WTC11 (cell line): ENCODE data around the gene HELZ. TPM values are rescaled to one million over a fixed set of nuclear protein-coding genes. Genes with fewer than 3 reads are reported as not detected.

ENCODE experiments used
- ATAC-seq: fragments of 200-7000 bp; cut with Tn5 transposase; 2 replicates; pipeline ENCODE4 v1.10.0; 2021; ENCODE audit warnings: mild to moderate bottlenecking, moderate library complexity
- CTCF ChIA-PET: fragments of 300-600 bp; sonication (Branson Sonifier 250); formaldehyde crosslinking; loops from one replicate; lab custom pipeline; 2021; ENCODE audit warnings: antibody characterized with exemption; lab: Charles Lee
- POLR2A ChIA-PET: fragments of 350-600 bp; sonication (Branson Sonifier 250); formaldehyde crosslinking; loops from one replicate; lab custom pipeline; 2021; ENCODE audit warnings: antibody characterized with exemption; lab: Charles Lee
- DNase-seq: peaks from one replicate; pipeline ENCODE4 v3.0.0; 2021; ENCODE audit warnings: low spot score
- H3K27ac Mint-ChIP-seq: 2 replicates; pipeline ENCODE4 v1.8.0; 2021; ENCODE audit warnings: mixed read lengths
- H3K27me3 Mint-ChIP-seq: 2 replicates; pipeline ENCODE4 v1.8.0; 2021; ENCODE audit warnings: low read depth, mild to moderate bottlenecking, moderate library complexity, mixed read lengths
- H3K36me3 Mint-ChIP-seq: 2 replicates; pipeline ENCODE4 v1.8.0; 2021; ENCODE audit warnings: mixed read lengths
- H3K4me1 Mint-ChIP-seq: 2 replicates; pipeline ENCODE4 v1.8.0; 2022; ENCODE audit warnings: mixed read lengths
- H3K4me3 Mint-ChIP-seq: 2 replicates; pipeline ENCODE4 v1.8.0; 2021; ENCODE audit warnings: mild to moderate bottlenecking, moderate library complexity, mixed read lengths
- H3K9me3 Mint-ChIP-seq: 2 replicates; pipeline ENCODE4 v1.8.0; 2021; ENCODE audit warnings: mixed read lengths
- CREB1 ChIP-seq: sonication (generic); formaldehyde crosslinking; IDR thresholded peaks from 2 replicates; pipeline ENCODE4 v1.8.0; 2023; ENCODE audit warnings: mild to moderate bottlenecking, missing genetic modification reagents
- FOXJ3 ChIP-seq: sonication (generic); formaldehyde crosslinking; IDR thresholded peaks from 2 replicates; pipeline ENCODE4 v1.9.0; 2021; ENCODE audit warnings: missing genetic modification reagents, mild to moderate bottlenecking, borderline replicate concordance
- GTF2I ChIP-seq: fragments of 250-450 bp; sonication (Bioruptor Pico); conservative IDR thresholded peaks from 2 replicates; pipeline ENCODE4 v1.4.0; 2021; ENCODE audit warnings: mild to moderate bottlenecking
- NFE2L1 ChIP-seq: sonication (generic); formaldehyde crosslinking; IDR thresholded peaks from 2 replicates; pipeline ENCODE4 v1.8.1; 2023; ENCODE audit warnings: missing genetic modification reagents
- NFYB ChIP-seq: sonication (generic); formaldehyde crosslinking; conservative IDR thresholded peaks from 2 replicates; pipeline ENCODE4 v1.8.0; 2022; ENCODE audit warnings: low read depth, missing genetic modification reagents
- OVOL2 ChIP-seq: fragments of 250-450 bp; sonication (Bioruptor Pico); IDR thresholded peaks from 2 replicates; pipeline ENCODE4 v1.9.0; 2021; ENCODE audit warnings: mild to moderate bottlenecking, borderline replicate concordance
- PRRX2 ChIP-seq: fragments of 250-450 bp; sonication (Bioruptor Pico); IDR thresholded peaks from 2 replicates; pipeline ENCODE4 v1.8.0; 2021; ENCODE audit warnings: mild to moderate bottlenecking
- RELA ChIP-seq: sonication (generic); formaldehyde crosslinking; IDR thresholded peaks from 2 replicates; pipeline ENCODE4 v1.8.1; 2022; ENCODE audit warnings: missing genetic modification reagents, mild to moderate bottlenecking, borderline replicate concordance
- RORB ChIP-seq: fragments of 250-450 bp; sonication (Bioruptor Pico); IDR thresholded peaks from 2 replicates; pipeline ENCODE4 v1.9.0; 2021; ENCODE audit warnings: mild to moderate bottlenecking
- TEAD4 ChIP-seq: sonication (generic); formaldehyde crosslinking; IDR thresholded peaks from 2 replicates; pipeline ENCODE4 v1.8.0; 2022; ENCODE audit warnings: mild to moderate bottlenecking, missing genetic modification reagents
- TP53 ChIP-seq: sonication (generic); formaldehyde crosslinking; IDR thresholded peaks from 2 replicates; pipeline ENCODE4 v1.8.1; 2023; ENCODE audit warnings: mild to moderate bottlenecking, missing genetic modification reagents
- ZBTB21 ChIP-seq: sonication (generic); formaldehyde crosslinking; IDR thresholded peaks from 2 replicates; pipeline ENCODE4 v1.8.1; 2023; ENCODE audit warnings: mild to moderate bottlenecking, missing genetic modification reagents, borderline replicate concordance
- ZNF232 ChIP-seq: sonication (generic); formaldehyde crosslinking; IDR thresholded peaks from 2 replicates; pipeline ENCODE4 v1.8.0; 2022; ENCODE audit warnings: mild to moderate bottlenecking, missing genetic modification reagents
- total RNA-seq: library from RNA; stranded (reverse); gene quantifications from 3 replicates; pipeline ENCODE4 v1.2.3, GENCODE V29; 2021
- TF ChIP-seq, protein P1 (sequence below): sonication (generic); formaldehyde crosslinking; IDR thresholded peaks from 2 replicates; pipeline ENCODE4 v1.8.1; 2022; ENCODE audit warnings: mild to moderate bottlenecking, missing genetic modification reagents, moderate library complexity, borderline replicate concordance
- TF ChIP-seq, protein P2 (sequence below): sonication (generic); formaldehyde crosslinking; IDR thresholded peaks from 2 replicates; pipeline ENCODE4 v1.8.0; 2023; ENCODE audit warnings: missing genetic modification reagents, mild to moderate bottlenecking, borderline replicate concordance
- TF ChIP-seq, protein P3 (sequence below): sonication (generic); formaldehyde crosslinking; conservative IDR thresholded peaks from 2 replicates; pipeline ENCODE4 v1.8.1; 2023; ENCODE audit warnings: mild to moderate bottlenecking, low read depth, missing genetic modification reagents, moderate library complexity
- TF ChIP-seq, protein P4 (sequence below): sonication (generic); formaldehyde crosslinking; IDR thresholded peaks from 2 replicates; pipeline ENCODE4 v1.8.0; 2022; ENCODE audit warnings: mild to moderate bottlenecking, missing genetic modification reagents
- TF ChIP-seq, protein P5 (sequence below): fragments of 250-450 bp; sonication (Bioruptor Pico); conservative IDR thresholded peaks from 2 replicates; pipeline ENCODE4 v1.9.0; 2021; ENCODE audit warnings: mild to moderate bottlenecking
- TF ChIP-seq, protein P6 (sequence below): sonication (generic); formaldehyde crosslinking; IDR thresholded peaks from 2 replicates; pipeline ENCODE4 v1.8.0; 2022; ENCODE audit warnings: mild to moderate bottlenecking, missing genetic modification reagents

HELZ gene
- total RNA-seq, 1 experiment from 2014 or later: 49.1 TPM

DNA sequence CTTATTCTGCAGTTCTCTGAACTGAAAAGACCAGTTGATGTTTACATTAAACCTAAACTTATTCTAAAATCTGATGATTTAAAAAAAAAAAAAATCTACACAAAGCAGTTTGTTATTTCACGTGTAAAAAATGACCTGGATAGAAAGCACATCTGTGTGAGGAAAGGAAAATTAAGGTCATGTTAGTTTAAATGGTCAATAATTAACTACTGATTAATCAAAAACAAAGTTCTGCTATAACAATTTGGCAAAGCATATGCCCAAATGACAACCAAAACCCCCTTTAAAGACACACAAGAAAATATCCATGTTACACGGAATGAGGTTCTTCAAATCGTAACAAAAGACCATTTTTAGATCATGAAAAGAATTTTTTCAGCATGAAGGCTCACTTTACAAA, 170.2 kb downstream of the HELZ start:
- POLR2A ChIA-PET: no interaction called here

DNA sequence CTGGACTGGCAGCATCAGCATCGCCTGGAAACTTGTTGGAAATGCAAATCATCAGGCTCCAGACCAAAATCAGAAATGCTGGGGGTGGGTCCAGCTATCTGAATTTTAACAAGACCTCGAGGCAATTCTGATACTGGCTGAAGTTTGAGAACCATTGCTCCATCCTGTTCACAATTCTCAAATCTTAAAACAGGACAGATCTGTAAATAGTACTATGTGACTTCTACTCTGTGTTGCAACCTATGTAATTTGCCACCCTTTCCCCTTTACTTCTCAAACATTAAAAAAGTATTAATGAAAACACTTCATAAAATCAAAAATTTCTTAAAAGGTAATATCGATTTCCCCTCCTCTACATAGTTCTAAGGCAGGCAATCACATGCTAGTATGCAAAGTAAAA, 172.1 kb downstream of the HELZ start:
- TF ChIP-seq, protein P1, sequence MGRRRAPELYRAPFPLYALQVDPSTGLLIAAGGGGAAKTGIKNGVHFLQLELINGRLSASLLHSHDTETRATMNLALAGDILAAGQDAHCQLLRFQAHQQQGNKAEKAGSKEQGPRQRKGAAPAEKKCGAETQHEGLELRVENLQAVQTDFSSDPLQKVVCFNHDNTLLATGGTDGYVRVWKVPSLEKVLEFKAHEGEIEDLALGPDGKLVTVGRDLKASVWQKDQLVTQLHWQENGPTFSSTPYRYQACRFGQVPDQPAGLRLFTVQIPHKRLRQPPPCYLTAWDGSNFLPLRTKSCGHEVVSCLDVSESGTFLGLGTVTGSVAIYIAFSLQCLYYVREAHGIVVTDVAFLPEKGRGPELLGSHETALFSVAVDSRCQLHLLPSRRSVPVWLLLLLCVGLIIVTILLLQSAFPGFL: no peak
- TF ChIP-seq, protein P2, sequence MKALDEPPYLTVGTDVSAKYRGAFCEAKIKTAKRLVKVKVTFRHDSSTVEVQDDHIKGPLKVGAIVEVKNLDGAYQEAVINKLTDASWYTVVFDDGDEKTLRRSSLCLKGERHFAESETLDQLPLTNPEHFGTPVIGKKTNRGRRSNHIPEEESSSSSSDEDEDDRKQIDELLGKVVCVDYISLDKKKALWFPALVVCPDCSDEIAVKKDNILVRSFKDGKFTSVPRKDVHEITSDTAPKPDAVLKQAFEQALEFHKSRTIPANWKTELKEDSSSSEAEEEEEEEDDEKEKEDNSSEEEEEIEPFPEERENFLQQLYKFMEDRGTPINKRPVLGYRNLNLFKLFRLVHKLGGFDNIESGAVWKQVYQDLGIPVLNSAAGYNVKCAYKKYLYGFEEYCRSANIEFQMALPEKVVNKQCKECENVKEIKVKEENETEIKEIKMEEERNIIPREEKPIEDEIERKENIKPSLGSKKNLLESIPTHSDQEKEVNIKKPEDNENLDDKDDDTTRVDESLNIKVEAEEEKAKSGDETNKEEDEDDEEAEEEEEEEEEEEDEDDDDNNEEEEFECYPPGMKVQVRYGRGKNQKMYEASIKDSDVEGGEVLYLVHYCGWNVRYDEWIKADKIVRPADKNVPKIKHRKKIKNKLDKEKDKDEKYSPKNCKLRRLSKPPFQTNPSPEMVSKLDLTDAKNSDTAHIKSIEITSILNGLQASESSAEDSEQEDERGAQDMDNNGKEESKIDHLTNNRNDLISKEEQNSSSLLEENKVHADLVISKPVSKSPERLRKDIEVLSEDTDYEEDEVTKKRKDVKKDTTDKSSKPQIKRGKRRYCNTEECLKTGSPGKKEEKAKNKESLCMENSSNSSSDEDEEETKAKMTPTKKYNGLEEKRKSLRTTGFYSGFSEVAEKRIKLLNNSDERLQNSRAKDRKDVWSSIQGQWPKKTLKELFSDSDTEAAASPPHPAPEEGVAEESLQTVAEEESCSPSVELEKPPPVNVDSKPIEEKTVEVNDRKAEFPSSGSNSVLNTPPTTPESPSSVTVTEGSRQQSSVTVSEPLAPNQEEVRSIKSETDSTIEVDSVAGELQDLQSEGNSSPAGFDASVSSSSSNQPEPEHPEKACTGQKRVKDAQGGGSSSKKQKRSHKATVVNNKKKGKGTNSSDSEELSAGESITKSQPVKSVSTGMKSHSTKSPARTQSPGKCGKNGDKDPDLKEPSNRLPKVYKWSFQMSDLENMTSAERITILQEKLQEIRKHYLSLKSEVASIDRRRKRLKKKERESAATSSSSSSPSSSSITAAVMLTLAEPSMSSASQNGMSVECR (CRISPR knock-in tag): no peak
- TF ChIP-seq TP53 (CRISPR knock-in tag): no peak
- TF ChIP-seq, protein P3, sequence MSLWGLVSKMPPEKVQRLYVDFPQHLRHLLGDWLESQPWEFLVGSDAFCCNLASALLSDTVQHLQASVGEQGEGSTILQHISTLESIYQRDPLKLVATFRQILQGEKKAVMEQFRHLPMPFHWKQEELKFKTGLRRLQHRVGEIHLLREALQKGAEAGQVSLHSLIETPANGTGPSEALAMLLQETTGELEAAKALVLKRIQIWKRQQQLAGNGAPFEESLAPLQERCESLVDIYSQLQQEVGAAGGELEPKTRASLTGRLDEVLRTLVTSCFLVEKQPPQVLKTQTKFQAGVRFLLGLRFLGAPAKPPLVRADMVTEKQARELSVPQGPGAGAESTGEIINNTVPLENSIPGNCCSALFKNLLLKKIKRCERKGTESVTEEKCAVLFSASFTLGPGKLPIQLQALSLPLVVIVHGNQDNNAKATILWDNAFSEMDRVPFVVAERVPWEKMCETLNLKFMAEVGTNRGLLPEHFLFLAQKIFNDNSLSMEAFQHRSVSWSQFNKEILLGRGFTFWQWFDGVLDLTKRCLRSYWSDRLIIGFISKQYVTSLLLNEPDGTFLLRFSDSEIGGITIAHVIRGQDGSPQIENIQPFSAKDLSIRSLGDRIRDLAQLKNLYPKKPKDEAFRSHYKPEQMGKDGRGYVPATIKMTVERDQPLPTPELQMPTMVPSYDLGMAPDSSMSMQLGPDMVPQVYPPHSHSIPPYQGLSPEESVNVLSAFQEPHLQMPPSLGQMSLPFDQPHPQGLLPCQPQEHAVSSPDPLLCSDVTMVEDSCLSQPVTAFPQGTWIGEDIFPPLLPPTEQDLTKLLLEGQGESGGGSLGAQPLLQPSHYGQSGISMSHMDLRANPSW (CRISPR knock-in tag): no peak

More for the DNA sequence above, 170.2 kb downstream of the HELZ start:
- no peak overlapping the region for H3K4me3 Mint-ChIP-seq
- ATAC-seq (no peak), DNase-seq (no peak)
- TF ChIP-seq TP53 (CRISPR knock-in tag) (no peak), NFE2L1 (no peak), CREB1 (CRISPR knock-in tag) (no peak), TEAD4 (no peak), RELA (no peak), GTF2I (CRISPR knock-in tag) (no peak), RORB (CRISPR knock-in tag) (no peak), FOXJ3 (CRISPR knock-in tag) (no peak), ZNF232 (no peak), PRRX2 (CRISPR knock-in tag) (no peak), OVOL2 (CRISPR knock-in tag) (no peak), ZBTB21 (no peak), NFYB (CRISPR knock-in tag) (no peak)
- TF ChIP-seq, protein P4, sequence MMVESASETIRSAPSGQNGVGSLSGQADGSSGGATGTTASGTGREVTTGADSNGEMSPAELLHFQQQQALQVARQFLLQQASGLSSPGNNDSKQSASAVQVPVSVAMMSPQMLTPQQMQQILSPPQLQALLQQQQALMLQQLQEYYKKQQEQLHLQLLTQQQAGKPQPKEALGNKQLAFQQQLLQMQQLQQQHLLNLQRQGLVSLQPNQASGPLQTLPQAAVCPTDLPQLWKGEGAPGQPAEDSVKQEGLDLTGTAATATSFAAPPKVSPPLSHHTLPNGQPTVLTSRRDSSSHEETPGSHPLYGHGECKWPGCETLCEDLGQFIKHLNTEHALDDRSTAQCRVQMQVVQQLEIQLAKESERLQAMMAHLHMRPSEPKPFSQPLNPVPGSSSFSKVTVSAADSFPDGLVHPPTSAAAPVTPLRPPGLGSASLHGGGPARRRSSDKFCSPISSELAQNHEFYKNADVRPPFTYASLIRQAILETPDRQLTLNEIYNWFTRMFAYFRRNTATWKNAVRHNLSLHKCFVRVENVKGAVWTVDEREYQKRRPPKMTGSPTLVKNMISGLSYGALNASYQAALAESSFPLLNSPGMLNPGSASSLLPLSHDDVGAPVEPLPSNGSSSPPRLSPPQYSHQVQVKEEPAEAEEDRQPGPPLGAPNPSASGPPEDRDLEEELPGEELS: no peak
- TF ChIP-seq, protein P5, sequence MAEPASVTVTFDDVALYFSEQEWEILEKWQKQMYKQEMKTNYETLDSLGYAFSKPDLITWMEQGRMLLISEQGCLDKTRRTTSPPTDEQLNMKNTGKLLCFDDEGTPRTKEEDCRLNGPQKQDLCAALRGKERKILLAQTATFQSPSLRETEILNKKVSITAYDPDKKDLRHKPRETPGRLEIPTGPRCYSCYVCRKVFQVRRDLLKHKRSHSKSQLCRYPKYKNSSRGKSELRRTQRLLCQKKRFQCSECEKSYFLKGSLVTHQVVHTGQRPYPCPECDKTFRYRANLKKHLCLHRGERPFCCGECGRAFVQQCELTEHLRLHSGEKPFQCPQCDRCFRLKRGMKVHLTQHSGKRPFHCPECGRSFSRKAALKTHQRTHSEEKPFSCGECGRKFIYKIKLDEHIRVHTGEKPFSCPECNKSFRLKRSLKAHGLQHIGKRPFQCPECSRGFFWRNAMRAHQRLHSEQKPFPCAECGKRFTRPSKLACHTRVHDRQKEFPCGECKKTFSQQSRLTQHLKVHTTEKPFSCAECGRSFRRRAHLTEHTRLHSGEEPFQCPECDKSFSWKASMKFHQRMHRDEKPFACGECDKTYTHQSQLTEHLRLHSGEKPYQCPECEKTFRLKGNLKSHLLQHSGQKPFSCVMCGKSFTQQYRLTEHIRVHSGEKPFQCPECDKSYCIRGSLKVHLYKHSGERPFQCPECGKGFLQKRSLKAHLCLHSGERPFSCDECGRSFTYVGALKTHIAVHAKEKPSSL (CRISPR knock-in tag): no peak
- TF ChIP-seq, protein P6, sequence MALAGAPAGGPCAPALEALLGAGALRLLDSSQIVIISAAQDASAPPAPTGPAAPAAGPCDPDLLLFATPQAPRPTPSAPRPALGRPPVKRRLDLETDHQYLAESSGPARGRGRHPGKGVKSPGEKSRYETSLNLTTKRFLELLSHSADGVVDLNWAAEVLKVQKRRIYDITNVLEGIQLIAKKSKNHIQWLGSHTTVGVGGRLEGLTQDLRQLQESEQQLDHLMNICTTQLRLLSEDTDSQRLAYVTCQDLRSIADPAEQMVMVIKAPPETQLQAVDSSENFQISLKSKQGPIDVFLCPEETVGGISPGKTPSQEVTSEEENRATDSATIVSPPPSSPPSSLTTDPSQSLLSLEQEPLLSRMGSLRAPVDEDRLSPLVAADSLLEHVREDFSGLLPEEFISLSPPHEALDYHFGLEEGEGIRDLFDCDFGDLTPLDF: no peak
- no peaks in the 10 kb centered on the region for H3K4me1 Mint-ChIP-seq
- H3K9me3 Mint-ChIP-seq: no peaks in the 10 kb centered on the region
- no peak overlapping the region for H3K27ac Mint-ChIP-seq
- peaks cover 3% of the 10 kb centered on the region; the same call in 1 of the 2 replicates for H3K36me3 Mint-ChIP-seq
- CTCF ChIA-PET: no interaction called here
- H3K27me3 Mint-ChIP-seq: no peaks in the 10 kb centered on the region

More for the DNA sequence above, 172.1 kb downstream of the HELZ start:
- DNase-seq: no peak
- Mint-ChIP-seq H3K36me3 (peaks cover 3% of the 10 kb centered on the region; the same call in 1 of the 2 replicates), H3K4me3 (no peak overlapping the region), H3K4me1 (peaks cover 3% of the 10 kb centered on the region; the same call in 1 of the 2 replicates), H3K9me3 (no peaks in the 10 kb centered on the region), H3K27ac (no peak overlapping the region), H3K27me3 (no peaks in the 10 kb centered on the region)
- ChIA-PET CTCF (no interaction called here), POLR2A (no interaction called here)
- no peak for ATAC-seq
